Adrenal gland (tissue), 5 donors: ENCODE data around the gene GALNT10.

Source experiments
- CTCF ChIP-seq, 6 experiments: fragments of 450-650 bp in 4 of 6; fragments of 200-600 bp in 2 of 6; sonication (generic) in 1 of 6; IDR thresholded peaks; 1 replicate in 5 of 6; 2 replicates in 1 of 6; pipeline versions ENCODE4 v1.5.1 to v1.8.0; 2016 to 2021; ENCODE audit warnings: antibody characterized with exemption in 6 of 6, mild to moderate bottlenecking in 2 of 6, moderate library complexity in 1 of 6
- POLR2A ChIP-seq, 2 donors: fragments of 450-650 bp; IDR thresholded peaks; one replicate each; pipeline ENCODE4 v1.6.1; 2017; ENCODE audit warnings: antibody characterized with exemption in 2 of 2, mild to moderate bottlenecking in 2 of 2, moderate library complexity in 1 of 2
- donor health status: DM: no; HTN: no; CAD: no.

GRCh38 chr5:154181161-154181560, 9.4 kb upstream of the GALNT10 start:
- TF ChIP-seq CTCF (IDR thresholded peaks at IDR 0.05) = no peak
- no peak for TF ChIP-seq POLR2A (IDR thresholded peaks at IDR 0.05)
